DMS153 treated with DMSO at 0.1 percent for 48 hours (cell line): ENCODE data around the gene NUDT13.
A peak's percentile ranks its signal among the peaks of the same experiment; 100 is the strongest.
"Not testable (repeated sequence)": the region's sequence is repeated elsewhere in the genome, so short reads cannot be mapped to it uniquely, and the experiment has no call there.

Experiments
- DNase-seq: peaks from one replicate; lab custom pipeline; 2025; ENCODE audit not compliant: unreplicated experiment; lab: John Stamatoyannopoulos, UW

The NUDT13 gene

DNA sequence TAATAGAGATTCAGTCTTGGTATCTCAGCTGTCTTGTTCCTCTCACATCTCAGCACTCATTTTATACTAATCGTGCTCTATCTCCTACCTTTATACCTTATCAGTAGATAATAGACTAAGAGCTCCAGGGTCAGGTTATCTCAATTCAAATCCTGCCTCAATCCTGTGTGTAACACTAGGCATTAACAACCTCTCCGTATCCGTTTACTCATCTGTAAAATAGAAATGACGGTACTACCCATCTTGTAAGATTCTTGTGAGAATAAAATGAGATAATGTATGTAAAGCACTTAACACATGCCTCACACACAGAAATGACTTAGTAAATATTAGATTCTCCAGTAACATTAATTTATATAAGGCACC lies 13.0 kb upstream of the NUDT13 start:
- no peak for DNase-seq

DNA sequence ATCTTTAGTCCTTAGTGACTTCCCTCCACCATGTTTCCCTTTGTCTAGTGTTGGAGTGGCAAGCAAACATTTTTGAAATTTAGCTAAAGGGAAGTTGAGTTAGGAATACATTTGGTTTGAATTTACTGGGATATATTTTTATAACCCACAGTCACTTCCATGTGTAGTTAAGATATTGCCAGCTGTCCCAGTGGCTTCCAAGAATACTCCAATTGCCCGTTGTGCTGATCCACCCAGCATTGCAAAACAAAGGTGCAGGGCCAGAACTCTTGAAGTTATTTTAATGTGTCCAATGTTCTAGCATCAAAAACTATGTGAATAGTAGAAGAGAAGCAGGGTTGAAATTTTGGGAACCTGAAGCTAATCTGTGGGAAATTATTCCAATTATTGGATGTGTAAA lies 11.1 kb upstream of the NUDT13 start:
- DNase-seq: no peak

- no peak for DNase-seq
Observed at GRCh38 chr10:73106301-73106700, 4.0 kb upstream of the NUDT13 start.

DNA sequence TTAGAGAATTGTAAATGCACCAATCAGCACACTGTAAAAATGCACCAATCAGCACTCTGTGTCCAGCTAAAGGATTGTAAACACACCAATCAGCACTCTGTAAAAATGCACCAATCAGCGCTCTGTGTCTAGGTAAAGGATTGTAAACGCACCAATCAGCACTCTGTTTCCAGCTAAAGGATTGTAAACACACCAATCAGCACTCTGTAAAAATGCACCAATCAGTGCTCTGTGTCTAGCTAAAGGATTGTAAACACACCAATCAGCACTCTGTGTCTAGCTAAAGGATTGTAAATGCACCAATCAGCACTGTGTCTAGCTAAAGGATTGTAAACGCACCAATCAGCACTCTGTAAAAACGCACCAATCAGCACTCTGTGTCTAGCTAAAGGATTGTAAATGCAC lies 1.0 kb upstream of the NUDT13 start:
- not testable (repeated sequence) for DNase-seq

- DNase-seq: not testable (repeated sequence)
Observed at GRCh38 chr10:73112032-73112431, 1.8 kb downstream of the NUDT13 start.

- no peak for DNase-seq
Observed at GRCh38 chr10:73113551-73113950, 3.3 kb downstream of the NUDT13 start.

DNA sequence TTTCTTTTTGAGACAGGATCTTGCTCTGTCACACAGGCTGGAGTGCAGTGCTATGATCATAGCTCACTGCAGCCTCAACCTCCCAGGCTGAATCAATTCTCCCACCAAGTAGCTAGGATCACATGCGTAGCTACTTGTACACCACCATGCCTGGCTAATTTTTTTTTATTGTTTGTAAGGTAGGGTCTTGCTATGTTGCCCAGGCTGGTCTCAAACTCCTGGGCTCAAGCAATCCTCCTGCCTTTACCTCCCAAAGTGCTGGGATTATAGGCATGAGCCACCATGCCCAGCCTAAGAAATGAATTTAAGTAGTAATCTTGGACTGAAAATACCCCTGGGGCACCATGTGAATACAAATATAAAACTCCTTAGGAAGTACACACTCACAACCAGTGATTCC lies 5.8 kb downstream of the NUDT13 start:
- no peak for DNase-seq

DNA sequence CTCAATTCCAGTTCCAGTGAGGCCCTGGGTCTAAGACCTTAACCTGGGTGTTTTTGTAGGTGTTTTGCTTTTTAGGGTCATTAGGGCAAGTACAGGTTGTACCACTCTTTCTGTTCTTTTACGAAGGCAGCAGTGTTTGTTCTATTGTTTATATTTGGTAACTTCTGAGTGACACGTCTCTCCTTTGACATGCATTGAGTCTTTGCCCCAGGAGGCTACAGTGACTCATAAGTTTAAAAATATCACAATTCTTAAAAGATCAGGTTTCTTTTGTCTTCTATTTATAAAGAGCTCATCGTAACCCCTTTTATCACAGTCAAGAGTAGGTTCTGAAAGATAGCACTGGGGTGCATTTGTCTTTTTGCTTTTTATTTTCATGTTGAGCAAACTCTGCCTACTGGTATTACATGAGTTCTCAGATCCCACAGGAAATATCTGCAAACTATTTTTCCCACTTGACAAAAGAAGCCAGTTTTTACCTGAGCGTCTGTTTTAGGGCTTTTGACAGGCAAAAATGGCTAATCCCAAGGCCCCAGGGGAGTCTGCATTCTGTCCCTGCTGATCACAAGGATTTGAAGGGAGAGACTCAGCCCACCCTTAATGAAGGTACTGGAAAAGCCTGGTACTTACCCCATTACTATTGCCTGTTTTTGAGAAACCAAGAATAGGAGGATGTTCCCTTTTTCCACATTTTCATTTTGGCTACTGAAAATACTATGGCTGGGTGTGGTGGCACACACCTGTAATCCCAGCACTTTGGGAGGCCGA lies 7.9 kb downstream of the NUDT13 start:
- no peak for DNase-seq

GRCh38 chr10:73119457-73119856 lies 9.2 kb downstream of the NUDT13 start:
- DNase-seq: no peak

DNA sequence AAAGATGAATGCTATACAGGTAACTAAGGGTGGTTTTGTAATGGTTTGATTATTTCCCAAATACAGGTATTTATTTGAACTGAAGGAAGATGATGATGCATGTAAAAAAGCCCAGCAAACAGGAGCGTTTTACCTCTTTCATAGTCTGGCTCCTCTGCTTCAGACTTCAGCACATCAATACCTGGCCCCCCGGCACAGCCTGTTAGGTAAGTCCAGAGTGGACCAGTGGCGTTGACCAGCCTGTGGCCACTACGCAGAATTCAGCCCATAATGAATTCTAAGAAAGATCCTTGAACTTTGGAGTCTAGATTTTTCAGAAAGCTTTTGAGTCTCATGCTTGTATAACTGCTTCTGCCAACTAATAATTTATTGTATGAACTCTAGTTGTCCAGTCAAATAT lies 9.7 kb downstream of the NUDT13 start:
- no peak for DNase-seq

GRCh38 chr10:73126343-73126742 lies 16.1 kb downstream of the NUDT13 start:
- DNase-seq: no peak

GRCh38 chr10:73131301-73131700 lies 21.0 kb downstream of the NUDT13 start:
- no peak for DNase-seq

DNA sequence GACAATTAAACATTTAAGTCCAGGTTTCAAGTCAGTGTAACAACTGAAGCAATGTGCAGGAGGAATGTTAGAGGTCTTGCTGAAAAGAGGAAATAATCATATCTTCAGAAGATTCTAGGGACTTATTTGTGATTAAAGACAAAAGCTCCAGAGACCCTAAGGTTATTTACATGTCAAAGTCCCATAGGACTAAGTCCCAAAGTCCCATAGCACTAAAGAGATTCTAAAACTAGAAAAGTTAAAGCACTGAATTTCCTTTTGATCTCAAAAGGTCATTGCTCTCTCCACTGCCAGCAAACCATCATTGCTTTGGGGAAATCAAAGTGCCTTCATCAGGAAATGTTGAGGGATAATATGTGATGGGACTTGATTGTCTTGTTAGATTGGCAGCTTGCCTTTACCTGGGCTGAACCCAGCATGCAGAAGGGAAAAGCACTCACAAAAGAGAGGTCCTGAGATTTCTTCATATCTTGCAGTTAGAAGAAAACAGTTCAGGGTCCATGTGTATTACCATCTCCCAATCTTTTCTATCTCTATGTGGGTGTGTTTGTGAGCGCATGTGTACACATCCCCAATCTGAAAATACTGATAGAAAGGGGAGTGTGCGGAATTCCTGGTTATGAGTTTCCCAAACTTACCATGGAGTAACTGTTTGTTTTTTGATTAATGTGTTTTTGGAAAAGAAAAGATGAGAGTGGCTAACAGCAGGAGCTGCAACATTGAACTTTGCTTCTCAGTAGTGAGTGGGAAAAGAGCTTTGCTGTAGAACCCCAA lies 21.8 kb downstream of the NUDT13 start:
- no peak for DNase-seq

GRCh38 chr10:73134727-73135126 lies 24.5 kb downstream of the NUDT13 start:
- DNase-seq: no peak

DNA sequence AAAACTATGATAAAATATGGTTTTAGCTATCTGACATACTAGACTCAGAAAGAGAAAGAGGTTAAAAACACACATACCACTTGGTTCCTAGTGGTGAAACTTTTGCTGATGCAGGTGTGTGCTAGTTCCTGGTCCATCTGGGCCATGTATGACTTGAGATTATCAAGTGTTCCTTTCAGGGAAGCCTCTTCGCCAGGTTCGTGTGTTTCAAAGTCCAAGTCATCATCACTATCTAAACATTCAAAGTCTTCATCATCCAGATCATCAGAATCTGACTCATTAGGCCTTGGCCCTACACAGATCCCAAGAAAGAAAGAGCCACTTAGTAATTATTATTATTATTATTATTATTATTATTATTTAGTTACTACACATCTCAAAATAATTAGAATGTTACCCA lies 26.4 kb downstream of the NUDT13 start:
- no peak for DNase-seq

DNA sequence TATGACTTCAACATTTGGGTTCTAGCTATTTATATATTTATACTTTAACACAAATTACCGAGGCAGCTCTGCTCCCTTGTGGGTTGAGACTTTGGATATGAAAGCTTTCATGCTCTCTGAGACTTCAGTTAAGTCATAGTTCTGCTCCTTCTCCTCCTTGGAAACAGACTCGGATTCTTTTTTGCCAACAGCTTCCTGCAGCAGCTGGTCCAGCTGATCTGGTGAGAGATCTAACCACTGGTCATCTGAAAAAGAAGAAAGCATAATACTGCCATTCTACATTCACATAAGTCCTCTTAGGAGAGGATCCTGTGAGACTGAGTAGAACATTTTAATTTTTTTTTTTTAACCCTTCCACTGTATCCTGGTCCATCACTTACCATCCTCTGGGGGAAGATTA lies 29.0 kb downstream of the NUDT13 start:
- no peak for DNase-seq

GRCh38 chr10:73141603-73142002 lies 31.3 kb downstream of the NUDT13 start:
- DNase-seq: no peak

DNA sequence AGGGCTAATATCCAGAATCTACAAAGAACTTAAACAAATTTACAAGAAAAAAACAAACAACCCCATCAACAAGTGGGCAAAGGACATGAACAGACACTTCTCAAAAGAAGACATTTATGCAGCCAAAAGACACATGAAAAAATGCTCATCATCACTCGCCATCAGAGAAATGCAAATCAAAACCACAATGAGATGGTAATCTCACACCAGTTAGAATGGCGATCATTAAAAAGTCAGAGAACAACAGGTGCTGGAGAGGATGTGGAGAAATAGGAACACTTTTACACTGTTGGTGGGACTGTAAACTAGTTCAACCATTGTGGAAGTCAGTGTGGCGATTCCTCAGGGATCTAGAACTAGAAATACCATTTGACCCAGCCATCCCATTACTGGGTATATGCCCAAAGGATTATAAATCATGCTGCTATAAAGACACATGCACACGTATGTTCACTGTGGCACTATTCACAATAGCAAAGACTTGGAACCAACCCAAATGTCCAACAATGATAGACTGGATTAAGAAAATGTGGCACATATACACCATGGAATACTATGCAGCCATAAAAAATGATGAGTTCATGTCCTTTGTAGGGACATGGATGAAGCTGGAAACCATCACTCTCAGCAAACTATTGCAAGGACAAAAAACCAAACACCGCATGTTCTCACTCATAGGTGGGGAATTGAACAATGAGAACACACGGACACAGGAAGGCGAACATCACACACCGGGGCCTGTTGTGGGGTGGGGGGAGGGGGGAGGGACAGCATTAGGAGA lies 40.6 kb downstream of the NUDT13 start:
- not testable (repeated sequence) for DNase-seq

DNA sequence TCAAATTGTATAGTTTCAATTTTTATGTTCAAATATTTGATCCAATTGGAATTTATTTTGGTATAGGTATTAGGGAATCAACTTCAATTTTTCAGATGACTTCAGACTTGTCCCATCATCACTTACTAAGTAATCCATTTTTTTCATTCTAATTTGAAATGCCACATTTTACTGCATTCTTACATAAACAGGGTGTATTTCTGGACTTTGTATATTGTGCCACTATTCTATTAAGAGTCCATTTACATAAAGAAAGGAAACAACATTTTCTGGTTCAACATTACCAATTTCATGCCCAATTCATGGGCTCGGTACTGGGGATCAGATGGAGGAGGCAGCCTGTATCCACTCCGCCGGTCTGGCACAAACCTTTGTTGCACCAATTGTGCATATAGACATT lies 41.8 kb downstream of the NUDT13 start:
- DNase-seq: no peak

DNA sequence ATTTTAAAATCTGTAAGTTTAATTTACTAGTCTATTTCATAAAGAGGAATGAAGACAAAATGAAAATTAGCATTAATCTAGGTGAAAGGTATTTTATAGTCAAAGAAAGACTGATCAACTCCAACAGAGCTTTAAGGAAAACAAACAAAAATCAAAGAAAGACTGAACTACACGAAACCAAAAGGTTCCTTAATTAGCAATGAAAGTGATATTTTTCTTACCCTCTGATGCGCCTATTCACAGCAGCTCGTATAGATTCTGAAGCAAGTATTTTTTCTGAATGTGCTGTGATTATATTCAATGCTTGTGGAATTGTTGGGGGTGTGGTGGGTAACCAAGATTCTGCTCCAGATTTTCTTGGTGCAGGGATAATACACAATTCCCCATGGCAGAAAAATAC lies 45.8 kb downstream of the NUDT13 start:
- no peak for DNase-seq

- DNase-seq: peak; percentile 18
Observed at GRCh38 chr10:73159038-73159648, 48.9 kb downstream of the NUDT13 start.
